HG03045 (cell line): ENCODE measurements around the gene PADI1.

Source experiments
- ATAC-seq: cut with Tn5 transposase; IDR thresholded peaks from one replicate; pipeline ENCODE4 v1.9.1; 2021; ENCODE audit warnings: mild to moderate bottlenecking, moderate library complexity; ENCODE audit not compliant: unreplicated experiment

The PADI1 gene

DNA sequence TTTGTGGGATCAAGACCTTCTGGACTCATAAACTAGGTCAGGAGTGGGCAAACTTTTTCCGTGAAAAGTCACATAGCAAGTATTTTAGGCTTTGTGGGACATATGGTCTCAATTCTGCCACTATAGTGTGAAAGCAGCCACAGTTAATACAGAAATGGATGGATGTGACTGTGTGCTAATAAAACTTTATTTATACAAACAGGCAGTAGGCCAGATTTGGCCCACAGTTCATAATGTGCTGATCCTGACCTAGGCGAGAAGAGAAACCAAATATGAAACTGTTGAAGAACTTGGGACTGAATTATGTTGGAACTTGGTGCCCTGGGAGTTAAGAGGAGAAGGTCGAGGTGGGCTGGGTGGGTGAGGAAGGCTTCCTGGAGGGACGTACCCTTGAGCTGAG lies 61.0 kb downstream of the PADI1 start:
- ATAC-seq: no peak

GRCh38 chr1:17270891-17271765 lies 66.2 kb downstream of the PADI1 start:
- no peak for ATAC-seq

- no peak for ATAC-seq
Measured at GRCh38 chr1:17272066-17272465, 67.1 kb downstream of the PADI1 start.

- no peak for ATAC-seq
Measured at GRCh38 chr1:17272646-17273045, 67.7 kb downstream of the PADI1 start.

- no peak for ATAC-seq
Measured at GRCh38 chr1:17273096-17273495, 68.2 kb downstream of the PADI1 start.

- no peak for ATAC-seq
Measured at GRCh38 chr1:17274186-17275170, 69.5 kb downstream of the PADI1 start.

GRCh38 chr1:17276568-17276967 lies 71.6 kb downstream of the PADI1 start:
- ATAC-seq: no peak

GRCh38 chr1:17277511-17278159 lies 72.7 kb downstream of the PADI1 start:
- no peak for ATAC-seq

GRCh38 chr1:17278996-17279830 lies 74.3 kb downstream of the PADI1 start:
- ATAC-seq: no peak

DNA sequence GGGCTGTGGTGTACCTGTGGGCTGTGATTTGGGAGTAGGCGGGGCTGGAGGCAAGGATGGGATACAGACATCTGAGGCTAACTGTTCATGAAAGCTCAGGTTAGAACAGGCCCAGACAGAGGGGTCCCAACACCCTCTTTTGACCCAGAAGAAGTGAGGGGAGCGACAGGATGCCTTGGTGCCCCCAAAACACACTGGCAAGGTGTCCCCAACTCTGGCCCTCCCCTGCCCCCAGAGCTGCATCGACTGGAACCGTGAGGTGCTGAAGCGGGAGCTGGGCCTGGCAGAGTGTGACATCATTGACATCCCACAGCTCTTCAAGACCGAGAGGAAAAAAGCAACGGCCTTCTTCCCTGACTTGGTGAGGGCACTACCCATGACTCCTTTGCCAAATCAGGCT lies 75.5 kb downstream of the PADI1 start:
- no peak for ATAC-seq

DNA sequence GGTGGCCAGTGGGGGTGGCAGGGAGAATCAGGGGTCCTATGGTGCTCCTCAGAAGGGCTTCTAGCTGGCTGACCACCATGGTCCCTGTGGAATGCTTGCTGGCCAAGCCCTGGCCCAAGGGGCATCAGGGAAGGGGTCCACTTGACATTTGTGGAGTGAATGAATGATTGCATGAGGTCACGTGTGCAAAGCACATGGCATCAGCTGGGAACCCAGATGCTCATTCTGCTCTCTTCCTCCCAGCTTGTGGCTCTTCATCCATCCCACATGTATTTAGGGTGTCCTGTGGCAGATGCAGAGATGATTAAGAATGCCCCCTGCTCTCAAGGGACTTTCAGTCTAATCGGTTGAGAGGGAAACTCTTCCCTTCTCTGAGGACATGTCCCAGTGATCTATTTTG lies 76.0 kb downstream of the PADI1 start:
- ATAC-seq: no peak

DNA sequence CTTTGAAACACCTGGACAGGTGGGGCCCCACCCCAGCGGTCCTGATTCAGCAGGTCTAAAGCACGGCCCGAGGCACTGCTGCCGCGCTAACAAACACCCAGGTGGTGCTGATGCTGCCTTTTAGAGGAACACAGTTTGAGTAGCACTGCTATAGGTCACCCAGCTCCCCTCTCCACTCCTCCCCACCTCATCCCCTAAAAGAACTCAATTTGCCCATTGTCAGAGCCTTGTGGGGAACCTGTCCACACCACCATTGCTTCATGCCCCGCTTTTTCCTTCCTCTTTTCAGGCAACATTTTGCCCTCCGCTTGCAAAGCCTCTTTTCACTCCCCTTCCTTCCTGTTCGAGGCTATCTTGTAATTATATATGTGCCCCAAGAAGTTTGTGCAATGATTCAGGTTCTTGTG lies 76.8 kb downstream of the PADI1 start:
- no peak for ATAC-seq

DNA sequence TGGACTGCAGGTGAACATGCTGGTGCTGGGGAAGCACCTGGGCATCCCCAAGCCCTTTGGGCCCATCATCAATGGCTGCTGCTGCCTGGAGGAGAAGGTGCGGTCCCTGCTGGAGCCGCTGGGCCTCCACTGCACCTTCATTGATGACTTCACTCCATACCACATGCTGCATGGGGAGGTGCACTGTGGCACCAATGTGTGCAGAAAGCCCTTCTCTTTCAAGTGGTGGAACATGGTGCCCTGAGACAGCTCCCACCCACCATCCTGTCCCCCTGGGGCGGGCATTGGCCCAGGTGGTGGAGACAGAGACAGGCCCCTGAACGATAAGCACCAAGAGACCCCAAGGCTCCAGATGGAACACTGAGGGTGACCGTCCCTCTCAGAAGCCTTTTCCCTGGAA lies 77.9 kb downstream of the PADI1 start:
- ATAC-seq: no peak

GRCh38 chr1:17286646-17287045 lies 81.7 kb downstream of the PADI1 start:
- no peak for ATAC-seq

GRCh38 chr1:17287130-17287776 lies 82.3 kb downstream of the PADI1 start:
- ATAC-seq: no peak

DNA sequence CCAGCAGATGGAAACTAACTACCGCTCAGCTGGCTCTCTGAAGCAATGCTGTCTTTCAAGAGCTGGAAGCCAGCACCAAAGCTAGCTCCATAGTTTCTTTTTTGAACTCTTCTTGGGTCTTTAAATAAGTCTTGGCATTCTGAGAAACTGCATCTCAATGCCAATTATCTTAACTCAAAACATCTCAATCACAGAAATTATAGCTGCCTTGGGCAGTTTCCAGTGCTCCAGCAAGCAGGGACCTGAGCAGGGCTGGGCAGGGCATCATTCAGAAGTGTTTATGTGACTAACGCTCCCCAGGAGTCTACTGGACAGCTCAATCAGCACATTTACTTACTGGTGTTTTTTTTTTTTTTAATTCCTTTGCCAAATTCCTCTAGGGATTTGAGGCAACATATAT lies 84.8 kb downstream of the PADI1 start:
- ATAC-seq: no peak

DNA sequence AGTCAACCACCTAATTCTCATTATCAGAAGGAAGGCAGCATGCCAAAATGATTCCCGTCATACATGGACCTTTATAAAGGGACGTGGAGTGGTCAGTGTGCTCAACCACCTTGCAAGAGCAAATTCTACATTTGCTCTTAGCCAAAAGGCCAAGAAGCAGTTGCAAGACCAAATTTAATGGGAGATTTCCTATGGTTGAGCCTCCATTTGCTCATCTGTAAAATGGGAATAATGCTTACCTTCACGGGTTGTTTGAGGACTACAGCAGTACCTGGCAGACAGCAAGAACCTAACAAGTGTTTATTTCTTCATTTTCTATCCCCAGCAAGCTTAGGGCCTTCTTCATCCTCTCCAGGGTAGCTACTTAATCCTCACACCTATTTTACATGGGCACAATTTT lies 85.6 kb downstream of the PADI1 start:
- ATAC-seq: no peak

DNA sequence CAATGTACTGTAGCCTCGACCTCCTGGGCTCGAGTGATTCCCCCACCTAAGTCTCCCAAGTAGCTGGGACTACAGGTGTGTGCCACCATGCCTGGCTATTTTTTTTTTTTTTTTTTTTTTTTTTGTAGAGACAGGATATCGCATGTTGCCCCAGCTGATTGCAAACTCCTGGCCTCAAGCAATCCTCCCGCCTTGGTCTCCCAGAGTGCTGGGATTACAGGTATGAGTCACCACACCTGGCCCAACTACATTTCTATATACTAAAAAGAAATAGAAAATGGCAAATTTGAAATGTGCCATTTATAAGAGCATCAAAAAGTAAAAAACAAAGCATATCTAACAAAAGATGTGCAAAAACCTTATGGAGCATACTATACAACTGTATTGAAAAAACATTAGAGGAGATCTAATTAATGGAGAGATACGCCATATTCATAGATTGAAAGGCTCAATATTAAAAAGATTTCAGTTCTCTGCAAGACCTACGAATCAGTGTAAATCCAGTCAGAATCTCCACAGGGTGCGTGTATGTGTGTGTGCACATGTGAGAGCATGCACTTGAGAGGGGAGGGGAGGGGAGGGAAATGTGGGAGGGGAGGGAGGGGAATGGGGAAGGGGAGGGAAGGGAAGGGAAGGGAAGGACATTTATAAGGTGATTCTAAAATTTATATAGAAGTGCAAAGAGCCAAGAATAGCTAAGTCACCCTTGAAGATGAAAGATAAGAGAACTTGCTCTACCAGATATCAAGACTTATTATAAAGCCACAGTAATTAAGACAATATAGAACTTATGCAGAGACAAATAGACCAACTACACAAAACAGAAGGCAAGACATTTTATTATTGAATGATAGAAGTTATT lies 87.6 kb downstream of the PADI1 start:
- no peak for ATAC-seq
